Amygdala (tissue), 56 donors: ENCODE measurements around the gene CREB3L2.
"Not testable (repeated sequence)": the region's sequence is repeated elsewhere in the genome, so short reads cannot be mapped to it uniquely, and the experiment has no call there.

Source experiments
- DNase-seq, 56 donors: peaks; one replicate each; lab custom pipeline; 2025; lab: John Stamatoyannopoulos, UW

The CREB3L2 gene

DNA sequence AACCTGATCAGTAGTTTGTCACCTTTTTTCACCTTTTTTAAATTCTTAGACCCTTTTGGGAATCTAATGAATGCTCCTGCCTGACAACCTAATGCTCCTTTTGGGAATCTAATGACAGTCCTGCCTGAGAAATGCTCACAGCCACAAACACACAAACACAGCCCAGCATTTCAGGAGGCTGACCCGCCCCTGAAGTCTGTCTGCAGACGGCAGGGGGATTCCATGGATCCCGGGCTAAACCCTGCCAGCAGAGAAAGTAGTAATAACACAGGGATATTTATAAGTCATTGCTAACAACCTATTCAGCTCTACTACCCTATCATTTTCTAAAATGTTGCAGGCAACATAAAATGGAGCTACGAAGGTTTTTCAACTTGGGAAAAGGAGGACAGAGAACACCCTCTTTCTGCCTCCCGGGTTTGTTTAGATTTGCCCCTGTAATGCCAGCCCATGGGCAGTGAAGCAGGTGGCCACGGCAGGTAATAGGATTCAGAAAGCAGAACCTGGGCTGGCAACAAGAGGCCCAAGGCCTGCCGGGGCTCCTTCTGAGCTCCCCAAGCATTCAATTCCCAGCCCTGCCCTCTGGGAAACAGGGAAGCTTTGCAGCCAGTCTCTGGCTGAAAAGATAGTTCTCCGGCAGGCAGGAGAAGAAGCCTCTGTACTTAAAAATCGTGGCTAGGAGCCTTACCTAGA is 65.2 kb downstream of the CREB3L2 start:
- DNase-seq, result no peak

DNA sequence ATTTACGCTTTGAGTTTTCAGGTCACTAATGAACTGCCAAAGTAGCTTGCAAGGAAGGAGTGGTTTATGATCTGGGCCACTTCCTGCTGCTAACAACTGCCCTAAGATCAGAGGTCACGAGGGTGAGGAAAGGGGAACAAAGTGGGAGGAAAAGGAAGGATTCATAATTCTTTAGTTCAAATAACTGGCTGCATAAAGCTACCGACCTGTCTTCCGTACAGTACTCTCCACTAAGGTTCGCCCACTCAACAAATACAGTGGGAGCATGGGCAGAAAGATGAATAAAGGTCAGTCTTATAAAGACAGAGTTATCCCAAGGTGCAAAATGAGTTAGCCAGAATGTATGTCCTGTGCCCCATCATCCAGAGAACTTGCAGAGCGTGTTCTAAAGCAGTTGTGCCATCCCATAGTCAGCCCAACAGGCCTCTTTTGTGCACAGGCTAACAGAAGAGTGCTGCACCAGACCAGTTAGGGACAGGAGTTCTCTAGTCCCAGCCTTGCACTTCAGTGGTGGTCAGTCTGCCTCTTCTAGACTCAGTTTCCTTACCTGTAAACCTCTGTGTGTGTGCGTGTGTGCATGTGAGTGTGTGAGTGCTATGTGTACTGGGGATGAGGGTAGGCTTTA is 65.9 kb downstream of the CREB3L2 start:
- DNase-seq, result peak in 1 of 56 donors; percentile 35

GRCh38 chr7:137934941-137935883 is 66.7 kb downstream of the CREB3L2 start:
- DNase-seq, result no peak

DNA sequence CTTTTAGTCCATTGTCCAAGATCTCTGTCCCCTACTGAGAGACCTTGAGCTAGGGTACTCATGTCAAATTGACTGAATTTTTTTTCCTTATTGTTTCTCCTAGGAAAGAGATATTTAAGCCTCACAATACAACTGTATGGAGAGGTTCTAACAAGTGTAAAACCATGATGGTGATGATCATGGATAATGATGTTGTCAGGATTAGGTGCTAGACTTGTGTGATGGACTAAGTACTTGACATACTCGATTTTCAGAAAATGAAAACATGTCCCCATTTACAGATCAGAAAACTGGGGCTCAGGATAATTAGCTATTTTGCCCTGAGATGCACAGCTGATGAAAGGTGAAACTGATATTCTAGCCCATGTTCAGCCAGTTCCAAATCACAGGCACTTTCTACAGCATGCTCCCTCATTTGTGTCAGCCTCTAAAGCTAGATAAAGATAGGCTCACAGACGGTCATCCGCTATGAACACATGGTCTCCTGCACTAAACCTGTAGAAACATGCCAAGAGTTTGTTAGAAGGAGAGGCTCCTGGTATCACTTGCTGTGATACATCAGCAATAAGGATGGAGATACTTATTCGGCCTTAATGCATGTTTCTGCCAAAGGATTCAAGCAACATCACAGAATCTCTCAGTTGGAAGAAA is 67.6 kb downstream of the CREB3L2 start:
- DNase-seq, result no peak

DNA sequence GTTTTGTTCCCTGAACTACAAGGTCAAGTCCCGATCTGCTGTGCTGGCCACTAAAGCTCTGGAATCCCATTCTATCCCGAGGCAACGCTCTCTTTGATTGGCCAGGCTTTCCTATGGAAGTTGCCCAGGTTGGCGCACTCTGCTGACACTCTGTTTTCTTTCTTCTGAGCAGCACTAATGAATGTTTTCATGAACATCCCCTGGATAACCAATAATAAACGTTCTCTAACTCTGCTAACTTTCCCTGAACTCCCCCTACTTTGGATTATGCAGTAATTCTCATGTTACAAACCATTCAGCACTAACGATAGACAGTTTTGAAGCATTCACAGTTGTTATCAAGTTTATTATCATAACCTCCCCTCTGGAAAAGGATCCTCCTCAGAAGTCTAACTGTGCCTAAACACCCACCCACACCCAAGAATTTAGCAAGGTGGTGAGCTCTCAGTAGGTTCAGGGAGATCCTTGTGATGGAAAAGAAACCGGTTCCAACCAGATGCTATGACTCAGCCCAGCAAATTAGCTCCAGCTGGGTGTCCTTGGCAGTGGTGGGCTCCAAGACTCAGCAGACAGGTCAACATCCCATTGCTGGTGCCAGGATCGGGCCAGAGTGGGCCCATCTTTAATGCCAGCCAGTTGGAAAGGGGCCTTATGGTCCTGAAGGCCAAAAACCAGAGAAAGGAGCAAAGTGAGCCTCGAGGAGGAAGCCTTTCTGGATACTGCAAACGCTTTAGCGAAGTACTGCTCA is 68.4 kb downstream of the CREB3L2 start:
- DNase-seq, result no peak

GRCh38 chr7:137932881-137933269 is 69.0 kb downstream of the CREB3L2 start:
- DNase-seq, result peak in 1 of 56 donors; percentile 10

DNA sequence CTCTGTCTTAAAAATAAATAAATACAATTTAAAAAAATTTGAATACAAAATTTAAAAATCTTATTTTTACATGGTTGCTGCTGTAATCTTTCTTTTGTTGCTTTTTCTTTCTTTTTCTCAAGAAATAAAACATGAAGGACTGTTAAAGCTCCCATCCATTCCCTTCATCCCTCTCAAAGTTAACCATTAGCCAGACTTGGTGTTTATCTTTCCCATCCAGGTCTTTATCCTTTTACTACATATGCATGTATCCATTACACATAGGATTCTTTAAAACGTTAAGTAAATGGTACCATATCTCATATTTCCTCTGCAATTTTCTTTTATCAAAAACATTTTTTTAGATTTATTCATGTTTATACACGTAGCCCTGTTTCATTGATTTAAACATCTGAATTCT is 70.1 kb downstream of the CREB3L2 start:
- DNase-seq, result no peak

GRCh38 chr7:137930581-137930980 is 71.3 kb downstream of the CREB3L2 start:
- DNase-seq, result no peak

GRCh38 chr7:137928626-137929025 is 73.3 kb downstream of the CREB3L2 start:
- DNase-seq, result no peak

DNA sequence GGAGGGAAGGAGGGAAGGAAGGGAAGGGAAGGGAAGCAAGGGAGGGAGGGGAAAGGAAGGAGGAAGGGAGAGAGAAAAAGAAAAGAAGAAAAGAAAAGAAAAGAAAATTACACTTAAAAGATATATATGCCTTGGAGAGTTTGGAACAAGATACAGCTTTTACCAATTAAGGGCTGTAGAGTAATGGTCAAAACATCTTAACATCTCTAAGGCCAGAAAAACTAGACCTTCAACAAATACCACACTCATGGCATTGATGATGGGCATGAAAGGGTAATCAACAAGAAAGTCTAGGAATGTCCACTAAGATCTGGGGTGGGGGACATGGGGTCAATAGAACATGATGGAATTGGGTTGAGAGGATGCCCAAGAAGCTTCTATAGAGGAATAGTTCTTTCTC is 74.5 kb downstream of the CREB3L2 start:
- DNase-seq, result no peak

- DNase-seq, result not testable (repeated sequence)
These were observed 75.7 kb downstream of the CREB3L2 start for GRCh38 chr7:137926206-137926605.

- DNase-seq, result no peak
These were observed 76.1 kb downstream of the CREB3L2 start for GRCh38 chr7:137925754-137926153.

- DNase-seq, result no peak
These were observed 76.8 kb downstream of the CREB3L2 start for GRCh38 chr7:137925091-137925490.

GRCh38 chr7:137923380-137923779 is 78.5 kb downstream of the CREB3L2 start:
- no peak for DNase-seq

- no peak for DNase-seq
These were observed 81.1 kb downstream of the CREB3L2 start for GRCh38 chr7:137920637-137921399.

- DNase-seq, result no peak
These were observed 81.9 kb downstream of the CREB3L2 start for GRCh38 chr7:137919987-137920386.

GRCh38 chr7:137916980-137917645 is 84.8 kb downstream of the CREB3L2 start:
- no peak for DNase-seq

DNA sequence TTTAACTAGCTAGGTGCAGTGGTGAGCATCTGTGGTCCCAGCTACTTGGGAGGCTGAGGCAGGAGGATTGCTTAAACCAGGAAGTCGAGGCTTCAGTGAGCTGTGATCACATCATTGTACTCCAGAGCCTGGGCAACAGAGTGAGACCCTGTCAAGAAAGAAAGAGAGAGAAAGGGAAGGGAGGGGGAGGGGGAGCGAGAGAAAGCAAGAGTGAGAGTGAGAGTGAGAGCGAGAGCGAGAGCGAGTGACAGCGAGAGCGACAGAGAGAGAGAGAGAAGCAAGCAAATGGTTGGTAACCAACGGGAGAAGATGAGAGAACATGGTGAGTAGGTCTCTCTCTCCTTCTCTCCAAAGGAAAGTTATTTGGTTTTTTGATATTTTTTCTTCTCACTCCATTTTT is 85.3 kb downstream of the CREB3L2 start:
- DNase-seq, result no peak

- no peak for DNase-seq
These were observed 86.6 kb downstream of the CREB3L2 start for GRCh38 chr7:137915266-137915665.
